GM21447 (cell line): Measurements from ENCODE around the gene PLXNA2.

Experiments used
- ATAC-seq: cut with Tn5 transposase; IDR thresholded peaks from one replicate; pipeline ENCODE4 v1.9.1; 2021; ENCODE audit not compliant: unreplicated experiment

The PLXNA2 gene

GRCh38 chr1:208225954-208226937 is 17.9 kb downstream of the PLXNA2 start:
- no peak for ATAC-seq

- no peak for ATAC-seq
Observed at GRCh38 chr1:208224192-208224713, 19.9 kb downstream of the PLXNA2 start.

DNA sequence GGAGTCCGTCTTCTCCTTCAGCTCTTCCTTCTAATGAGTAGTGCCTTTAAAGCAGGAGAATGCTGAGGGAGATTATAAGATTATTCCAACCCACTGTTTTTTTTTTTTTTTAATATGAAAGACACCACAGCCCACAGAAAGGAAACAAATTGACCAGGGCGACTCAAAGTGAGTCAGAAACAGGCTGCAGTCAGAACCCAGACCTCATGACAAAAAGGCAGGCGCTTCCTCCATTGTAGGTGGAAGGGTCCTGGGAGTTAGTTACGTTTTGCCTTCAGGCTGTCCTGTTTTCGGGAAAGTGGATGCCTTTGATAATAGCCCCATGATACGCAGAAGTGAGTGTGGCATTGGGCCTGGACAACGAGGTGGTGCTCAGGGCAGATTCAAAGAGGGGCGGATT is 21.0 kb downstream of the PLXNA2 start:
- ATAC-seq: no peak

DNA sequence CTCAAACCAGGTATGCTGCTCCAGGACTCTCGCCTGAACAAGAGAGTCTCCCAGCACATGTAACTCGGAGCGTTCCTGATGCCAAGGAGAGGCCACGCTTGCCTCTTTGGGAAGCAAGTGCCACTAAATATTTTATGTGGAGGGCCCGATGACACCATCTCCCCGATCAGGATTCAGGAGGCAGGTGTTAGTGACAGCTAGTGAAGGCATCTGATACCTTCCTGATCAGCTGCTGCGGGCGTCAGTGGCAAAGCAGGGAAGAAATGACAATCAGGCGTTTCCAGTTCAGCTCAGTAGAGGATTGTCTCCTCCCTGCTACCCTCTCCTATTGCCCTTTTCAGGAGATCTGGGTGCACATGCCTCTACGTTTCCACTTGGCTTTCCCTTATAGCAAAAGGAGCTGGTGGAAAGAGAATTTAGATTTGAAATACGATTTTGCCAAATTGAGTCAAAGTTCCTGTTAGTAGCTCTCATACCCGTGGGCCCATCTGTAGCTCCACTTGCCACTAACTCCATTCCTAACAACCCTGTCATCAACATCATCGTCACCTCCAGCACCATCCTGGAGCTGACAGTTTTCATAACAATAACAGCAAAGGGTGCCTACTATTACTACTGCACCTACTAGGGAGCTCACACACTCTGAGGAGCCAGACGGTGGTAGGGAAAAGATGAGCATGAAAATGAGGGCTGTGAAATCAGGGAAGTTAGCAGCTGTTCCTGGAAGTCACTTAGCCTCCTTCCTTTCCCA is 21.6 kb downstream of the PLXNA2 start:
- ATAC-seq: no peak

- ATAC-seq: no peak
Observed at GRCh38 chr1:208221291-208221622, 22.9 kb downstream of the PLXNA2 start.

DNA sequence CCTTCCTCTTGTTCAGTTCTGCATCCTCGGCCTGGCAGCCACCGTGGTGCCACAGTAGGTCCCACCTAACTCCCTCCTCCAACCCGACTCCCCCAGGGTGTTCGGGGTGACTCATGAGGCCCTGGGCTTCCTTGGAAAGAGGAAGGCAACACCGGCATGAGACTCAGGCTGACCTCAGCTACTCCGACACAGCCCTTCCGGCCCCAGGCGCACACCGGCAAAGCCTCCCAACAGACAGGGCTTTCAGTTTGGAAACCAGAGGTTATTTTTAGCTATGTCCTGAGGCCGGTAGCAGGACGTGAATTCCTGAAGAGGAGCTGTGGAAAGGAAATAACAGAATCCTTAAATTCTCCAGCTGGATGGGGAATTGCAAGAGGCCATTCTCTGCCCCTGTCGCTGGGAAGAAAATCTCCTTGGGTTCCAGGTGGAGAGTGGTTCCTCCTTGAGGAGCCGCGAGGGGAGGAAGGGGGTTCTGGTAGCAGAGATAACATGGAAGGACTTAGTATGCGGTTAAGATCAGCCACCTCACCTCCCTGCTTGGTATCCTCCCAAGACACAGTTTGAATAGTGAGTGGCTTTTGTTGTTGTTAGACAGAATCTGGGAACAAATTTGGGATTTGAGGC is 24.4 kb downstream of the PLXNA2 start:
- no peak for ATAC-seq

DNA sequence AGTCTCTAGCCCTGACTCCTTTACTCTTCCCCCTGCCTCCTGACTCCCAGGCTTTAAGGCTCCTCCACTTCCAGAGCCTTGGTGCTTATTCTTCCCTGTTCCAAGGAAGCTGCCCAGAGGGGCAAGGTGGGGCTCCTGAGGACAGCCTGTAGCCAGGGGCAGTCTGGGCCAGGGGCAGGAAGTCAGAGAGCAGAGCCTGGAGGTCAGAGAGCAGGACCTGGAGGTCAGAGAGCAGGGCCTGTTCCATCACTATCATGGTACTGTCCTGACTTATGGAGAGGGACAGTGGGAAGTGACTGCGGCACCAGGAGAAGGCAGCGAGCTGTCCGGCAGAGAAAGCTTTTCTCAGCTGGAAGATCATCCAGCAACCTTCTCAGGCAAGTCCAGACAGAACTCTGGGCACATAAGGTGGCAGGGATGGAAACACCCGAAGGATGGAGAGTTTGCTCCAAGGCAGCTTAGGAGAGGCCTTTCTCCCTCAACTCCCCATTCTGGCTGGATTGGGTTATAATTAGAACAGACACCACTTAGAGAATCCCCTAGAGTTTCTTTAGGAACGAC is 25.0 kb downstream of the PLXNA2 start:
- ATAC-seq: no peak

DNA sequence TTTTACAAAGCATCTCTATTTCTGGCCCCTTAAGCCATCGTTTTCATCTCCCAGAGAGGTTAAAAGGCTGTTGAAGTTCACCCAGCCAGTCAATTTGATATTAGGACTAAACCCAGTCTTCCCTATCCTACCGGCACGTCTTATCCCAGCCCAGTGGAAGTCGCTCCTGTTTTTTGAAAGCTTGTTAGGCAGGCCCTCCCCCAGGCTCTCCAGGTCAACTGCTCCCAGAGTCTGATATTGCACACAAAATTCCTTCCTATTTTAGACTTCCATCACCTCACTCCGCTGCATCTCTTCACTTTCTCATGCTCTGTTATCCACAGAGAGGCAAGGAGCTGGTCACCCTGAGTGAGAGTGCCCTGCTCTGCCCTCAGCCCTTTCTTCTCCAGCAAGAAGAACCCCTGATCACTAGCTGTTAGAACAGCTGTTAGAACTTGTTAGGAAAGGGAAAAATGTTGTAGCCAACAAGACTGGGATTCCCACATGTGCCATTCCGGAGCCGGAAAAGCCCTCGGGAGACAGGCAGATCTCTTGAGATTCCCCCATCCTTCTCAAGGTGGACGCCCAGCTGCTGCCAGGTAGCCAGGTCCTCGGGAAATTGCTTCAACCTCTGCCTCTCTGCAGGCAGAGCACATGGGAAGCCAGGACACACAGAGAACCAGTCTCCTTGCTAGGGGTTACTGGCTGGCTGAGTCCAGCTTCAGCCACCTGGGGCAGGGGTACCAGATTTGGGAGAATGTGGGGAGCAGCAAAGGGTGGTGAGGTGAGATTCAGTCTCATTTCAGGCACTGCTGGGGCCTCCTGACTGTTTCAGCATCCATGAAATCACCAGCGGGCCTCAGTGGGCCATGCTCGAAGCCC is 25.7 kb downstream of the PLXNA2 start:
- no peak for ATAC-seq

DNA sequence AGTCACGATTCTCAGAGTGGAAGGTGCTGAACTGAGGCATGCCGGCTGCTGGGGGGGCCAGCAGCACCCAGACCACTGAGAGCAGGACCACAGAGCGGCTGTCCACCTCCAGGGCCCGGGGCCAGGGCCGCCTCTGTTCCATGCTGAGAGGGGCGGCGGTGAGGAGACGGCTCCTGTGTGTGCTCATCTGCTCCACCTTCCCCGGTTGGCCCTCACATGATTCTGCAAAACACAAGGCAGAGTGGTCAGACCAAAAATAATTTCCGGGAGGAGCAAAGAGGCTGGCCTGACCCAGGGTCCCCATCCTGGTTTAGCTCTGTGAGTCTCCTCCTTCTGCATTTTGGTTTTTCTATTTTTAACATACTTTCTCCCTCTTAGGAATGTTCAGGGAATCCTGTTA is 26.4 kb downstream of the PLXNA2 start:
- ATAC-seq: no peak

- no peak for ATAC-seq
Observed at GRCh38 chr1:208216806-208217205, 27.4 kb downstream of the PLXNA2 start.

DNA sequence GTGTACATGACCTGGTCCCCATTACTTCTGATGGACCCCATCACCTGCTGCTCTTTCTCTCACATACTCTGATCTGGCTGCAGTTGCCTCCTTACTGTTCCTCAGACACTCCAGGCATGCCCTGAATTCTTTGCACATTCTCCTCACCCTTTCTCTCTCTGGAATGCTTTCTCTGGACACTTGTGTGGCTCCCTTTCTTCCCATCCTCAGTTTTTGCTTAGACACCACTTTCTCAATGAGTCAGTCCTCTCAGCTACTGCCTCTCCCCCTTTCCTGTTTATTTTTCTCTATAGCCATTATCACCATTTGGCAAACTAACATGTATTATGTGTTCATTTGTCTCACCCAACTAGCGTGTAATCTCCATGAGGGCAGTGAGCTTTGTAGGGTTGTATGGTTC is 28.1 kb downstream of the PLXNA2 start:
- no peak for ATAC-seq

DNA sequence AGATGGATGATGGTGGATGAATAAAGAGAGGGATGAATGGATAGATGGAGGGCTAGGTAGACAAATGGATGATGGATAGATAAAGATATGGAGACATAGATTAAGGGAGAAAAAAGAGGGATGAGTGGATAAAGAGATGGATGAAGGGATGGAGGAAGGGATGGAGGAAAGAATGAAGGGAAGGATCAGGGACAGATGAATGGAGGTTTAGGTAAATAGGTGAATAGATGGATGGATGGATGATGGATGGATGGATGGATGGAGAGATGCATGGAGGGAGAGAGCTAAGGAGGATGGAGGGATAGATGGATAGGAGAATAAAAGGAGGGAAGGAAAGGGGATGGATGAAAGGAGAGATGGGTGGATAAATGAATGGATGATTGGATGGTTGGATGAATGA is 28.8 kb downstream of the PLXNA2 start:
- ATAC-seq: no peak

DNA sequence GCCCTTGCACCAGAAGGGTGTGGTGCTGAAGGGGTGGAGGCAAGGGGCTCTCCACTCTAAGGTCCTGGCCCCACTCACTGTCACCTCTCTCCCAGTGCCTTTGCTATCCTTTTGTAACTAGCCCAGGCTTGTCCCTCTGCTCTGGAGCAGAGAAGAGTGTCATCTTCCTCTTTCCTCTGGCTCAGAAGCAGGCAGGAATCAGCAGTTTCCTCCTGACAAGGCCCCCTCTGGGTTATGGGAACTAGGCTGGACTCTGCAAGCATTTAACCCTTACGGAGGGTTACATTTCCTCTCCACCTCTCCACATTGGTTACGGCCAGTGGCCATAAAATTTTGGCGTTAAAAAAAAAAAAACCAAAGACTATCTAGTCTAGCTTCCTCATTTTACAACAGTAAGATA is 30.4 kb downstream of the PLXNA2 start:
- no peak for ATAC-seq

DNA sequence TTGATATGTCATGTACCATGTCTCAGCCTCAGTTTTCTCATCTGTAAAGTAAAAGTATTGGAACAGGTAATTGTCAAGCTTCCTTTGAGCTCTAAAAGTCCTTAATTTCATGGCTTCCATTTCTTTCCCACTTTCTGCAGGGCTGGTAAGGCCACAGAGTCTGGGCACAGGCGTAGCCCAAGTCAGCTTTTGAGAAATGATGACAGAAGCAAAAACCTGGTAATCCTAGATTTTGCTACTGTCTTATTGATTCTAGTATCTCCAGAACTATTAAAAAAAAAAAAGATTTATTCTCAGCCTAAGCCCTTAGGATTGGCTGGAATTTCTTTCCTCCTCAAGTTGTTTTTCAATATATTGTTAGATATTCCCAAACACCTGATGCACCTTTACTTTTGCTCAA is 31.3 kb downstream of the PLXNA2 start:
- ATAC-seq: no peak

- ATAC-seq: no peak
Observed at GRCh38 chr1:208211921-208212843, 32.0 kb downstream of the PLXNA2 start.

DNA sequence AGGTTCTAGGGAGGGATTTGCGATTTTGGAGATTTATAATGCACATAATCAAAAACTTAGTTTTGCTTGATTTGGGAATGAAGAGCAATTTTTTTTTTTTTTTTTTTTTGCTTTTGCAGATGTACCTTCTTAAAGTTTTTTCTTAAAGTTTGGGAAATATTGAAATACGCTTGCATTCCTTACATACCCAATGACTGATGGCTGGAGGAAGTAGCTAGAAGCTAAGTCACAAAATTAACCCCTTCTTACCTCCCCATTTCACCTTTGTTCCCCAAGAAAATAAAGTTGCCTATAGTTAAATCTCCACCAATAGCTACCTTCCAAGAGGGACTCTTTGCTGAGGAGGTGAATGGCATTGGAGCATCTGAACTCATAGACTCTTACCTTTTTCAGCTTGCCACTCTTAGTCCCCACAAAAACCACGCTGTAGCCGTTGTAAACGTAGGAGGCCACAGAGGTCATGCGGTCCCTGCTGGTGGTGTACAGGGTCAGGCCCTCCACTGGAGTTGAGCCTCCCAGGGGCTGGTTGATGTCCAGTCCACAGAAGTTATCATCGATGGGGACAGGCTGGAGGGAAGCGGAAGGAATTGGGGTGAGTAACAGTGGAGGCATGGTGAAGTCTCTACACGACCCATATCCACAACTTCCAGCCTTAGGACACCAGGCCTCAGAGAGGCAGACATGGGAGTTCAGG is 34.1 kb downstream of the PLXNA2 start:
- no peak for ATAC-seq

DNA sequence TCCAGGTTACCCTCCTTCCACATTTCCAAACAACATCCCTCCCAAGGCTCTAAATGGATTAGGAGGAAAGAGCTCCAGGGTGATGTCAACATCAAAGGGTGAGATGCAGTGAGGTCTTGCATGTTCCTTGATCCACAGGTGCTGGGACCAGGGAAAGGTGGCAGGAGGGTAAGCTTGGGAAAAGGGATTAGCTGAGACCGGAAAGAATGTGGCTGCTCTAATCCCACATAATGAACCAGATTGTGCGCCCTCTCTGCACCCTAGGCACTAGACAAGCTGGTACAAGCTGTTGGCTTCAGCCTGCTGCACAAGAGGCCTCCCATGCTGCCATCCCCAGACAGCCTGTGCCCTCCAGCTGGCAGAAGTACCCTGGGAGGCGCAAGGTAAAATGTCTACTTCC is 34.9 kb downstream of the PLXNA2 start:
- ATAC-seq: no peak

- ATAC-seq: no peak
Observed at GRCh38 chr1:208208132-208208487, 36.1 kb downstream of the PLXNA2 start.
